GM18868 (cell line): Measurements from ENCODE around the gene GAK.

Experiments
- ATAC-seq: cut with Tn5 transposase; IDR thresholded peaks from one replicate; pipeline ENCODE4 v1.9.1; 2021; ENCODE audit warnings: mild to moderate bottlenecking, moderate library complexity; ENCODE audit not compliant: unreplicated experiment

The GAK gene

GRCh38 chr4:892780-893179 is 39.3 kb downstream of the GAK start:
- ATAC-seq = no peak

- no peak for ATAC-seq
These were observed 40.4 kb downstream of the GAK start for GRCh38 chr4:891747-892146.

- ATAC-seq = no peak
These were observed 42.0 kb downstream of the GAK start for GRCh38 chr4:890036-890695.

- ATAC-seq = no peak
These were observed 42.6 kb downstream of the GAK start for GRCh38 chr4:889516-889915.

DNA sequence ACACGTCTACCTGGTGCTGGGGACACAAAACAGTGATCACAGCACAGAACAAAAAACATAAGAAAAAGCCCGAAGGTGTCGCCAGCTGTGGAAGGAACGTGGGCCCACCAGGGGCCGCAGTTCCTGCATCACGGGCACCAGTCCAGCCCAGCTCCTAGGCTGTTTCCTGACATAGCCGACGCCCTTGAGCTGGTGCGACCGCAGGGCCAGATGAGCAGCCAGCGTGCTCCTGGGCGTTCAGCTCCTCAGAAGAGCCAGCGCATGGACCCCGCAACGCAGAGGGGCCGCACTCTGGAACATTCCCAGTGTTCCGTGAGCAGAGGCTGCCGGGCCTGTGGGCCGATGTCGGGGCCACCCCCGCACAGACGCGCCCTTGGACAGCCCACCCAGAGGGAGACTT is 44.1 kb downstream of the GAK start:
- no peak for ATAC-seq

DNA sequence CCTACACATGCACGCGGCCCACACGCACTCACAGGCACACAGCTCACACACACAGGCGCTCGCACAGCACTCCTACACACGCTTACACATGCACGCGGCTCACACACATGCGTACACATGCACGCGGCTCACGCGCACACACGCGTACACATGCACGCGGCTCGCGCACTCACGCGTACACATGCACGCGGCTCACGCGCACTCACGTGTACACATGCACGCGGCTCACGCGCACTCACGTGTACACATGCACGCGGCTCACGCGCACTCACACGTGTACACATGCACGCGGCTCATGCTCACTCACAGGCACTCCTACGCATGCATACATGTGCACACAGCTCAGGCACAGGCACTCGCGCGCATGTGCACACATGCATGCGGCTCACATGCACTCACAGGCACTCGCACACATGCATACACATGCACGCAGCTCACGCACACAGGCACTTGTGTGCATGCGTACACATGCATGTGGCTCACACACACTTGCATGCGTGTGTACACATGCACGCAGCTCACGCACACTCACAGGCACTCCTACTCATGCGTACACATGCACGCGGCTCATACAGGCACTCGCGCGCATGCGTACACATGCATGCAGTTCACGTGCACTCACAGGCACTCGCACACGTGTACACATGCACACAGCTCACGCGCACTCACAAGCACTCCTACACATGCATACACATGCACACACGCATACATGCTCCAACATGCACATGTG is 44.9 kb downstream of the GAK start:
- ATAC-seq = no peak

- no peak for ATAC-seq
These were observed 45.9 kb downstream of the GAK start for GRCh38 chr4:886244-886643.

DNA sequence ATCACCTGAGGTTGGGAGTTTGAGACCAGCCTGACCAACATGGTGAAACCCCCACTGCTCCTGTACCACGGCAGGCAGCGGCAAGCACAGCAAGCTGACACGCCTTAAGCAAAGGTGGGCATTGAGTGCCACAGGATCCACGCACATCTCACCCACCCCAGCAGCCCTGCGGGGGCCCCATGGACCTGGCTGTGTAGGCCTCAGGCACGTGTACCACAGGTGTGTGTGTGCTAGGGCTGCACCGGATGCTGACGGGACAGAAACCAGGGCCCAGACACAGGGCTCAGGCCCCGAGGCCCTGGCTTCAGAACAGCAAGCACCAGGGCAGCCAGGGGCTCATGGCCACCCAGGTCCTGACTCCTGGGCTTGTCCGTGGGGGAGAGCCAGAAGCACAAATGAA is 46.8 kb downstream of the GAK start:
- no peak for ATAC-seq

DNA sequence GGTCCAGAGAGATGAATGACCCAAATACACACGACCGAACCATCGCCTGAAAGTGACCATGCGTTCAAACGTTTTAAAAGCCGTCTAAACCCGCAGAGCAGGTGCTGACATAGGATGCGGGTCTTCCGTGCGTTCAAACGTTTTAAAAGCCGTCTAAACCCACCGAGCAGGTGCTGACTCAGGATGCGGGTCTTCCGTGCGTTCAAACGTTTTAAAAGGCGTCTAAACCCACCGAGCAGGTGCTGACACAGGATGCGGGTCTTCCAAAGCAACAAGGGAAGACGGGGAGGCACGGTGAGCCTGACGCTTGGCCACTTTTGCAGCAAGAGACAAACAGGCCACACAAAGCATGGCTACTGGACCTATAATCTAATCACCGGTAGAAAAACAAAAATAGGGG is 47.2 kb downstream of the GAK start:
- no peak for ATAC-seq

DNA sequence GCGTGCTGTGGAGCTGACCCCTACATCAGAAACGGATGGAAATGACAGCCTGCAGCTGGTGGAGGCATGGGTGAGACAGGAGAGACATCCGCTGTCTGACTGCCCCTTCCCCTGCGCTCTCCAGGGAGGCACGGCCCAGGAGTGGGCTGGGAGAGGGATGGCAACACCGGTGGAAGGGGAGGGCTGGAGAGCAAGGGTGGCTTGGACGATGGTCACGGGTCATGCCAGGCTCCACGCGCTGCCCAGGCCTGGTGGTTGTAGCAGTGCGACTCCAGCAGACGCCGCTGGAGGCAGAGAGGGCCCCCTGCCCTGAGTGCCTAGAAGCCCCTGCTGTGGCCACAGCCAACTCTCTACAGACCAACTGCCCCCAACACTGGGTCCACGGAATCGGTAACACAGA is 47.9 kb downstream of the GAK start:
- ATAC-seq = no peak

GRCh38 chr4:883377-884095 is 48.6 kb downstream of the GAK start:
- no peak for ATAC-seq

- ATAC-seq = no peak
These were observed 49.5 kb downstream of the GAK start for GRCh38 chr4:882646-883045.

DNA sequence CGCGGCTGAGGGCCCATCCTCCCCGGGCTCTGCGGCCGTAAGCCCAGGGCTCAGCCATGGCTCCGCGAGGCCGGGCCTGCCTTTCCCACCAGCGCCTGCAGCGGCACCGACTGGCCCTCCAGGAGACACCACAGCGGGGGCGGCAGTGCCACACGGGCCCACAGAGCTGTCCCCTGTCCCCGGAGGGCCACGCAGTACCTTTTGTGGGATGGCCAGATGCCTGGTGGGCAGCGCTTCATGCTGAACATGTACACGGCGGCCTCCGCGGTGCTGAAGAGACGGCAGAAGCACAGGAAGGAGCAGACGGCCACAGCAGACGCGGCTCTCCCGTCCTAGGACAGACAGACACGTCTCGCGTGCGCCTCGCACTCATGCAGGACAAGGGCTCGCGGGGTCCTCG is 50.4 kb downstream of the GAK start:
- no peak for ATAC-seq

GRCh38 chr4:880684-881405 is 51.3 kb downstream of the GAK start:
- ATAC-seq = no peak

GRCh38 chr4:879729-880077 is 52.4 kb downstream of the GAK start:
- ATAC-seq = no peak

- no peak for ATAC-seq
These were observed 53.1 kb downstream of the GAK start for GRCh38 chr4:878796-879728.

- ATAC-seq = no peak
These were observed 54.6 kb downstream of the GAK start for GRCh38 chr4:877502-877901.

DNA sequence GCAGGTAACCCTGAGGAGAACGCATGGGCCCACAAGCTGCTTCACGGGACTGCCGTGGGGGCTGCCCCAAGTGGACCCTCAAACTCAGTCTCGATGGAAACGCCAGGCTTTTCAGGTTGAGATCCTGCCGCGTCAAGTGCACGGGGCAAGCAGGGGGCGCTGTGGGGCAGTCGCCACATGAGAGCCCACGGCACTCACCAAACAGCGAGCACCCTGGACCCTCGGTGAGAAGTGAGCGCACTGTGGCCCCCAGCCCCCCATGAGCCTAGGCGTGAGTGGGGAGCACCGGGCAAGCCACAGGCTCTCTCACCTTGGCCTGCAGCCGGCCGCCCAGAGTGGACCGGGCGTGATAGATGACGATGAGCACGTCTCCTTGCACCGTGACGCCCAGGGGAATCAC is 55.3 kb downstream of the GAK start:
- ATAC-seq = no peak

- ATAC-seq = no peak
These were observed 56.2 kb downstream of the GAK start for GRCh38 chr4:875818-876423.
